HG02870 (cell line): Measurements from ENCODE around the gene STAC3.

Experiments
- ATAC-seq: cut with Tn5 transposase; IDR thresholded peaks from one replicate; pipeline ENCODE4 v1.9.1; 2021; ENCODE audit warnings: mild to moderate bottlenecking, moderate library complexity; ENCODE audit not compliant: unreplicated experiment

Gene STAC3

DNA sequence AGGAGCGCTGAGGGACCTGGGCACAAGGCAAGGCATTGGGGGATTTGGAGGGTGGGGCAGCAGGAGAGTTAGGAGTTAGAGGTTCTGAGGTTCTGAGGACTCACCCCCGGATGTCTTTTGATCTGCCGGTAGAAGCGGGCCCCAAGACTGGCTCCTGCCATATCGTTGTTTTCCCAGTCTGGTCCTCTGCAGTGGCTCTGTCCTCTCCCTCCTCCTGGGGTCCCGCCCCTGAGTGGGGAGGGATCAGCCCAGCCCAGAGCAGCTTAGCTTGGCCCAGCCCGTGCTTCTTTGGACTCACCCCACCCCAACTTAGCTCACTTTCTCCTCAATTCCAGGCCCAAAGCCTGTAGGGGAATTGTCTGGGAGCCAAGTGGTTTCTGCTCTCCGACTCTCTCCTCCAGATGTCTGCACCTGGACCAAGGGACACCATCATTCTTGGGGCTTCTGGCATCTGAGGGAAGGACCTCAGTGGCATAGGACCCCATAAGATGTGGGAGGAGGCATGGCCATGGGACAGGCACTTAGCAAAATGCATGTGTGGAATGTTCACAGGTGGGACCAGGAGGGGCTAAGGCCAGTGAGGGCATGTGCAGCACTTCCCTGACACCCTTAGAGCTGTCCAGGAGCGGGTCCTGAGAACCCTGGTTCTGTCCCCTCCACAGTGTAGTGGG is 13.9 kb downstream of the STAC3 start:
- no peak for ATAC-seq

DNA sequence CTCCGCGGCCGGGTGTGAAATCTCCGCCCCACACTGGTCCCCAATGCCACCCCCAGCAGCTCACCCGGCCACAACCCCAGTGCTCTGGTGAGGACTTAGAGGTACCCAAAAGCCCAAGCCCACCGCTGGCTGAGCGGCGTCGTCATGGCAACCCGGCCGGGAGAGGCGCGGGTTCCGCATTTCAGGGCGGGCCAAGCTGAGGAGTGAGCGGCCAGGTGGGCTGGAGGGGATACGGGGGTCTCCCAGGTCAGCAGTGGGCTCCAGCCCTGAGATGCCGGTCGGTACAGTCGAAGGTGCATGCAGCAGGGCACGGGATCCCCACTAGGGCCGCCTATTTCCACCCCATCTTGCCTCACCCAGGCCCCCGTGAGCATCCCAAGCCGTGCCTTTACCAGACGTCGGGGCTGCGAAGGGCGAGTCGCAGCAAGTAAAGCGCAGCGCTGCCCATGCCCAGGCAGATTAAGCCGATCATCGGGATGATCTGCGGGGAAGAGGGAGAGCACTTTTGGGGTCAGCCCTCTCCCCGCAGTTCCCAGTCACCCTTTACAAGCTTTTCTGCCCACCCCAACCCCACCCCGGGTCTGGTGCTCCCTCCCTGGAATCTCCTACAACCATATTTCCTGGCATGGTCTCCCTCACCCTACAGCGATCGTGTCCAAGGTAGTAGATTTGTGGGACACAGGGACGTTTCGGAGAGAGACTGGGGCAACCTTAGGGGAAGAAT is 14.6 kb downstream of the STAC3 start:
- no peak for ATAC-seq

DNA sequence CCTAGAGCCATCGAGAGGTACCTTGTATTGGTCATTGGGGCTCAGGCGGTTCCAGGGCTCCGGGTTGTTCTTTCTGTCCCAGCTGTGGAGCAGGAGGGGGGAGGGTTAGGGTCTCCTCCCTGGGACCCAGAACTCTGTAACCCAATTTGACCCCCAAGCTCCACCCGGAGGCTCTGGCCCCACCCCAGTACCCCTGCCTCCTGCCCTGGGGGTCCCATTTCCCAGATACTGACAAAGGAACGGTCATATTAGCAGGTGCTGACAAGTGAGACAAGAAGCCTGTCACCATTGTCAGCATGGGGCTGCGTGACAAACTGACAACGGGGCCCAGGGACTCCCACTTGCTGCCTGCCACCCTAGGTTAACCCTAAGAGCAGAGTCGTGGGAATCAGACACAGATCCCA is 15.3 kb downstream of the STAC3 start:
- ATAC-seq, result no peak

DNA sequence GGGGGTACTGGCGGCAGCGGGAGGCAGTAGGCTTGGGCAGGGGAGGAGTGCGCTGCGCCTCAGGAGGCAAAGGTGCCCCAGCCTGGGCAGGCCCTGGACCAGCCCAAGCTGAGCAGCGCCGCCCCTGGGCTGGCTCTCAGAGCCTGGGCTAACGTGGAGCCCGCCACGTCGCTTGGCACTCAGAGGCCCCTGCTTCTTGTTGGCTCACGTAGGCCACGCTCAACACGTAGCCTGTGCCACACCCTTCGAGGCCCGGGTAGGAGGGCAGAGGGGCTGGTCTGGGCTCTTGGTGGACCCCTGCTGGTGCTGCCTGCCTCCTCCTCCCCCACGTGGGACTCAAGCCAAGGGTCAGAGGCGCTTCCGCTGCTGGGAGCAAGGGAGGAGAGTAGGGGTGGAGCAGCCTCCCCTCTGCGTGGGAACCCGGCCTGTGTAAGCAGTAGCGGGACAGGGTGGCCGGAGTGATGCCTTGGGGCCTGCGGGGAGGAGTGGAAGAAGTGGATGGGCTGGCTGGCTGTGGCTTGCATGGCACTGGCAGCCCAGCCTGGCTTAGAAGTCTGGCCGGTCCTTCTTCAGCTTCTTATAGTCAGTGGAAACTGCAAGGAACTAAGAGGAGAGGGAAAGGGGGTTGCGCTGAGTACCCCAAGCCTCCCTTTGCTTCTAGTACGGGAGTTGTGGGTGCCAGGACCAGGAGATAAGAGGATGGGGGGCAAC is 15.8 kb downstream of the STAC3 start:
- ATAC-seq, result no peak

DNA sequence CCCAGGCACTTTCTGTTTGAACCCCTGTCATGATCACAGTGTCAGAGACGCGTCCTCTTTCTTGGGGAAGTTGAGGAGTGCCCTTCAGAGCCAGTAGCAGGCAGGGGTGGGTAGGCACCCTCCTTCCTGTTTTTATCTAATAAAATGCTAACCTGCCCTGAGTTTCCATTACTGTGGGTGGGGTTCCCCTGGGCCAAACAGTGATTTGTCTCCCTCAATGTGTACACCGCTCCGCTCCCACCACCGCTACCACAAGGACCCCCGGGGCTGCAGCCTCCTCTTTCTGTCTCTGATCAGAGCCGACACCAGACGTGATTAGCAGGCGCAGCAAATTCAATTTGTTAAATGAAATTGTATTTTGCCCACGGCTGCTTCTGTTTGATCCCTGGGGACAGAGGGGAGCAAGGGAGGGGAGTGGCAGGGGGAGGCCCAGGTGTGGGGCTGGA is 16.4 kb downstream of the STAC3 start:
- ATAC-seq, result no peak

DNA sequence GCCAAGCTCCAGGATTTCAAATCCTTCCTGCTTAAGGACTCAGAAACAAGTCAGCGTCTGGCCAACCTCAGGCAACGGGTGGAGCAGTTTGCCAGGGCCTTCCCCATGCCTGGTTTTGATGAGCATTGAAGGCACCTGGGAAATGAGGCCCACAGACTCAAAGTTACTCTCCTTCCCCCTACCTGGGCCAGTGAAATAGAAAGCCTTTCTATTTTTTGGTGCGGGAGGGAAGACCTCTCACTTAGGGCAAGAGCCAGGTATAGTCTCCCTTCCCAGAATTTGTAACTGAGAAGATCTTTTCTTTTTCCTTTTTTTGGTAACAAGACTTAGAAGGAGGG is 16.8 kb downstream of the STAC3 start:
- ATAC-seq, result no peak

DNA sequence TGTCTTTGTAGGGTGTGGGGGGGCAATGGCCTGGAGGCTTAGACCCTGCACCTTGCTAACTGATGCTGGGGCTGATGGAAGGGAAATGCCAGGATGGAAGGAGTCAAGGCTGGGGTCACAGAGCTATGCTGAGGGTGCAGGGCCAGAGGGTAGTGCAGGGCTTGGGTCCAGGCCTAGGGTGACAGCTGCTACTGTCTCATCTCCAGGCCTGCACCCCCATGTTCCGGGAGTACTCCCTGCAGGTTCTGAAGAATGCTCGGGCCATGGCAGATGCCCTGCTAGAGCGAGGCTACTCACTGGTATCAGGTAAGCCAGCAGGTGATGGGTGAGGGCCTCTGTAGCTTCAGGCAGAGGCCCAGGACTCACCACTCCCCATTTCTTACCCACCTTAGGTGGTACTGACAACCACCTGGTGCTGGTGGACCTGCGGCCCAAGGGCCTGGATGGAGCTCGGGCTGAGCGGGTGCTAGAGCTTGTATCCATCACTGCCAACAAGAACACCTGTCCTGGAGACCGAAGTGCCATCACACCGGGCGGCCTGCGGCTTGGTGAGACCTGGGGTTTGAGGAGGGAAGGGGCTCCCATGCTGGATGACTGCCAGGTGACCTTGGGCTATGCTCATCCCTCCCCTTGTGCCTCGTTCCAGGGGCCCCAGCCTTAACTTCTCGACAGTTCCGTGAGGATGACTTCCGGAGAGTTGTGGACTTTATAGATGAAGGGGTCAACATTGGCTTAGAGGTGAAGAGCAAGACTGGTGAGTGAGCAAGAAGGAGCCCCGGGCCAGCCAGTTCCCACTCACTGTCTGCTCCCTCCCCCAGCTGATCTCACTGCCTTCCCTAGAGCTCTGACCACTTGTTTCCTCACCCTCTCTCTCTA is 17.4 kb downstream of the STAC3 start:
- no peak for ATAC-seq

DNA sequence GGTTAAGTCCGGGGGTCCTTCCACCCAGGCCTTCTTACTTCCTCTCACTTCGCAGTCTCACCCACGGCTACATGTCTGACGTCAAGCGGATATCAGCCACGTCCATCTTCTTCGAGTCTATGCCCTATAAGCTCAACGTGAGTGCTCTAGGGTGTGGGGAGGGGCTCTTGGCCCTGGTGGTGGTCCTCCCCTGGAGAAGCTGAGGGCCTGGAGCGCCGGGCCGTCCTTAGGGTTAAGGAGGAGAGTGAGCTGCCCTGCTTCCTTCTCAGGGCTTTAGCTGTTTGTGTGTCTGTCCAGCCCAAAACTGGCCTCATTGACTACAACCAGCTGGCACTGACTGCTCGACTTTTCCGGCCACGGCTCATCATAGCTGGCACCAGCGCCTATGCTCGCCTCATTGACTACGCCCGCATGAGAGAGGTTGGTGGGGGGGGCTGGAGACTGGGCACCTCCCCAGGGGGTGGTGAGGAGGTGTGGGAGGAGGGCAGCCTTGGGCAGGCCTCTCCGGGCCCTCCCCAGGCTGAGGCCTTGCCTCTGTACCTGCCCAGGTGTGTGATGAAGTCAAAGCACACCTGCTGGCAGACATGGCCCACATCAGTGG is 18.7 kb downstream of the STAC3 start:
- ATAC-seq, result no peak

DNA sequence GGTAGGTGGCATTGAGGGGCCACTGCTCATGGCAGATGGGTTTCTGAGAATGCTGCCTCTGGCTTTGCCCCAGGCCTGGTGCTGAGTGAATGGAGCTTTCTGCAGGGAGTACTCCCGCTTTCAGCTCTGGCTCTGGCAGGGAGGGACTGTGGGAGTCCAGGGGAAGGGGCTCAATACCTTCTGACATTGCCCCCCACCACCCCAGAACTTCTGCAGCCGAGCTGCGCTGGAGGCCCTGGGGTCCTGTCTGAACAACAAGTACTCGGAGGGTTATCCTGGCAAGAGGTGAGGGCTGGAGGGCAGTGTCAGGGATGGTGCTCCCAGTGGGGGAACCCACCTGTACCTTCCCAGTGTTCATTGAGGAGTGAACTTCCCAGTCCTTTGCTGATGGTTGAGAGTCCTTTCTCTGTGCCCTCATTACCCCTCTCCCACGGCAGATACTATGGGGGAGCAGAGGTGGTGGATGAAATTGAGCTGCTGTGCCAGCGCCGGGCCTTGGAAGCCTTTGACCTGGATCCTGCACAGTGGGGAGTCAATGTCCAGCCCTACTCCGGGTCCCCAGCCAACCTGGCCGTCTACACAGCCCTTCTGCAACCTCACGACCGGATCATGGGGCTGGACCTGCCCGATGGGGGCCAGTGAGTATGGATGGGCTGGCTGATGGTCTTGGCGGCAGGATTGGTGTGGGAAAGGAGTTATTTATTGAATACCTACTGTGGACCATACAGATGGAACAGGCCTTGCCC is 19.5 kb downstream of the STAC3 start:
- no peak for ATAC-seq

DNA sequence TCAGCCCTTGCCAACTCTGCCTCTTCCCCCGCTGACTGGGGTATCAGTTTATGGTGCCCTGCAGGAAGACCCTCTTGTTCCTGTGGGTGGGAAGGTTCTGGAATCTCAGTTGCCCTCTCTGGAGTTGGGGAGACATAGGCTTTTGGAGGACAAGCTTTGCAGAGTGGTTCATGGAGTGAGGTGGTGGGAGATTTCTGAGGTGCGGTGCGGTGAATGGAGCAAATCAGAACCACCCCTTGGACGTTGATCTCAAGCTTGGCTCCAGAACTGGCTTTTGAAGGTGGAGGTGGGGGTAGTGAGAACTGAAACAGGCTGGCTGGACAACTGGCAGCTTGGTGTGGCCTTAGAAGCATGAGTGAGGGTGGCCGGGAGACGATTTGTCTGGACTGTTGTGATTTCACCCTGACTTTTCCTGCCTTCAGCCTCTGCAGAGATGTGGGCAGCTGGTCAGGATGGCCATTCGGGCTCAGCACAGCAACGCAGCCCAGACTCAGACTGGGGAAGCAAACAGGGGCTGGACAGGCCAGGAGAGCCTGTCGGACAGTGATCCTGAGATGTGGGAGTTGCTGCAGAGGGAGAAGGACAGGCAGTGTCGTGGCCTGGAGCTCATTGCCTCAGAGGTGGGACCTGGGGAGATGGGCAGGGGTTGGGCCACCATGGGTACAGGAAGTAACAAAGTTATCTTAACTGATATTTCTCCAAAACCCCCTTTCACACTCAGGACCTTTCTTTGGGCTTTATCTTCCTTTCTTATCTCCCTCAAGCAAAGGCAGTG is 20.4 kb downstream of the STAC3 start:
- ATAC-seq, result no peak

DNA sequence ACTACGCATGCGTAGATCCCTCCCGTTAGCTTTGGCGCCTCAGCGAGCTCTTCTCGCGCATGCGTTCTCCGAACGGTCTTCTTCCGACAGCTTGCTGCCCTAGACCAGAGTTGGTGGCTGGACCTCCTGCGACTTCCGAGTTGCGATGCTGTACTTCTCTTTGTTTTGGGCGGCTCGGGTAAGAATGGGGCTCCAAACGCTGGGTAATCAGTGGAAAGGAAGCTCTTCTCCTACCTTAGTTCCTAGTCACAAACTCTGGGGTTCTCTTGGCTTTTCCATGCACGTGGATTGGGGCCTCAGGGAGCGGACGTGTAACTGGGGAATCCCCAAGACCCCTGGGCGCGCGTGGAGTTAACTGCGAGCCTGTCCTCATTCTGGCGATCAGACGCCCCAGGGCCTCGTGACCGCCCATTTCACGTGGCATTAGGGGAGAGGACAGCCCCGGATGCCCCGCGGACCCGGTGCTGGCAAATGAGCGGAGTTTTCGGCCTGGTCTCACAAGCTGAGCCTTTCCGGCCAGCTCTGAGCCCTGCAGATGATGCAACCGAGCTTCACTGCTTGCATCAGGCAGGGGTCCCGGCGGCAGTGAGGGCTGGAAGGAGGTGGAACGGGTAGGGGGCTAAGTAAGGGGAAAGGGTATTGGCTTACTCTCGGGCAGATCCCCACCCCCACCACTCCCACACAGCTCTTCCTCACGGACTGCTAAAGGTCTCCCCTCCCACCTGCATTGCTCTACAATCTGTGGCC is 21.2 kb downstream of the STAC3 start, which contains the start of gene SHMT2:
SHMT2 (plus strand) TSS at position 78 of the 747 bp plus-strand sequence; CDS start at position 146, 68 bp downstream.
- peak; percentile 56 for ATAC-seq

DNA sequence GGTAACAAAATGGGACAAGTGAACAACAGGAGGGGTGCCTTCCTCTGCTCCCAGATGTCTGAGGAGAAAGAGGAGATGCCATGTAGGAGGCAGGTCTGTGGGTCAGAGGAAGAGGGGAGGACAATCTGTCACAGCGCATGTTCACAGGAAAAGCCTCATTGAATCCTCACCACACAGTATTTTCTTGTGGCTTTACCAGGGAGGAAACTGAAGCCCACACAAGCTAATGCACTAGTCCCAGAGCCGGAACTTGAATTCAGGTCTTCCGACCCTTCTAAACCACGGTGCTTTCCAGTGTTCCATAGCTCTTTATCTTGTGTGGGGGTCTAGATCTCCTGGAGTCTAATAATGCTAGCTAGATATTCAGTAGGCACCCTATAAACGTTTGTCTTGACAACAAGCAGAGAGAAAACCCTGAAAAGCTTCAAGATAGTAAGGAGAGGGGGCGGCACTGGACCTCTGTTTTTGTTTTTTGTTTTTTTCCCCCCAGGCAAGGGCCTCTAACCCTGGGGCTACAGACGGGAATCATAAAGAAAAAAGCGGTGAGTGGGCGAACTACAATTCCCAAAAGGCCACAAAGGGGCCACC is 21.8 kb downstream of the STAC3 start:
- ATAC-seq, result peak; percentile 13

DNA sequence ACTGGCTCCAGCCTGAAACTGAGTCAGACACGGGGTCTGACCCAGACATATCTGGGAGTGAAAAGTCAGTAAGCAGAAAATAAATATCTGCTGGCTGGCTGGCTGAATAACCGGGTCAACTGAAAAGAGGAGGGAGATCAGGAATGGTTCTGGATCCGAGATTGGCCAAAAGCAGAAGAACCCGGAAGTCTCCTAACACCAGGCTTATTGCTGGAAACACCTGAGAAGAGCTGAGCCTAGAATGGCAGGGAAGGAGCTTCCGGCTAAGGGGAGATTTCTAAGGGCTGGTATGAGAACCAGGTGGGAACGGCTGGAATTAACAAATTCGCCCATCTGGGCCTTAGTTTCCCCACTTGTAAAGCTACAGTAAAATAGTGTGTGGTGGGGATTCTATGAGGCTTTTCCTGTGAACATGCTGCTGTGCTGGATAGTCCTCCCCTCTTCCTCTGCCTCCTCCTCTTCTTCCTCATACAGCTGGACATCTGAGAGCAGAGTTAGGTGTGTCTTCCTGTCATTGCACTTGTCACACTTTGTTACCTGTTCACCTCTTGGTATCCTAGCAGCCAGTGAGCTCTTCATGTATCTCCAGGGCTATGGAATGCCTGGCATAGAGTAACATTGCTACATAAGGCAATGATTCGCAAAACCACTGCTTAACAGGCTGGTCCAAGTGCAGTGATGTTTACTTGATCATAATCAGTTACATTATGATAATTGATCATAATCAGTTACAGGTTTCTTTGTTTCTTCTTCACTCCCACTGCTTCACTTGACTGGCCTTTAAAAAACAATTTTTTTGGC is 23.5 kb downstream of the STAC3 start:
- ATAC-seq, result no peak

DNA sequence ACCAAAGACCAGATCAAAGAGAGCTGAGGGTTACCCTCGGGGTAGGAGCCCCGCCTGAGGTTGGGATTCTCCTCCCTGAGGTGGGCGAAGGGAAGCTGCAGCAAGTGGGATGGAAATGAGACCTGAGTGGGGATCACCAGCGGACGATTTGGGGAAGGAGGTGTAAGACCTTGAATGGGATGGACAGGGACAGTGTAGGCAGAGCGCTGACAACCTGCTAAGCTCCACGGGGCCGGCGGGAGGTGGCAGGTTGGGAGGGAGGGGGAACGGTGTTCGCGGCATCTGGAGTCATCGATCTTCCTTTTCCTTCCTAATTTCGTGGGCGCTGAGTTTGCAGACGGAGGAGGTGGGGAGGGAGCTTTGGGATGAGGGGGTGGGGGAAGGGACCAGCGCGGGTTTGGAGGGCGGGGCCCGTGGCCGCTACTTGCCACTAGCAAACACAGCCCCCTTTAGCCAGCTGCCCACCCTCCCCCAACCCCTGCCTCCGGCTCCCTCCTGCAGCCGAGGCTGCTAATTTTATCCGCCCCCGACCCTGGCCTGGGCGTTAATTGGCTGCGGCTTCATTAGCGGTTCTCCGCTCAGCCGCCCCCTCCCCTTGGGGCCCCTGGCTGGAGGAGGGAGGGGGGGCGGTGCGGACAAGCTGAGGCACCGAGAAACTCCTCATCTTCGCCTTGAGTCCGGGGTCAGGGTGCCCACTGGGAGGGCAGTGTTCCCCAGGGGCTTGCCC is 24.2 kb downstream of the STAC3 start:
- ATAC-seq, result no peak

DNA sequence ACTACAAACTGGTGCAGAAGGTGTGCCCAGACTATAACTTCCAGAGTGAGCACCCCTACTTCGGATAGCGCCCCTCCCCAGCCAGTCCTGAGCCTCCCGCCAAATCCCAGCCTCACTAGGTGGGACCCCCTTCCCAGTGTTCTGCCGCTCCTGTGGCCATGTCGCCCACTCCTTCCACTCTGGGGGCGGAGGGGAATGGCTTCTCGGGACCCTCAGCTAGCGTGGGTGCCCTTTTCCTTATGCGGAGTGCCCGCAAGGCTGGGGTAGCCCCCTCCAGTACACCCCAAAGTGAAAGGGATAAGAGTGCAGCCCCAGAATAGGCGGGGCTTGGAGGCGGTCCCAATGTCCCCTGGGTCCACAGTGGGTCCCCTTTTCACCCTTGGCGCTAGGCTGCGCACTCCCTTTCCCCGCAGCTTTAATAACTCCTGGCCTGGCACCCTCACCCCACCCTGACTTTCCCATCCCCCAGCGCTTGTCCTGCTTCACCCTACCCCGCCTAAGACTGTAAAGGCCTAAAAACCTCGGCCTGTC is 25.2 kb downstream of the STAC3 start:
- no peak for ATAC-seq

DNA sequence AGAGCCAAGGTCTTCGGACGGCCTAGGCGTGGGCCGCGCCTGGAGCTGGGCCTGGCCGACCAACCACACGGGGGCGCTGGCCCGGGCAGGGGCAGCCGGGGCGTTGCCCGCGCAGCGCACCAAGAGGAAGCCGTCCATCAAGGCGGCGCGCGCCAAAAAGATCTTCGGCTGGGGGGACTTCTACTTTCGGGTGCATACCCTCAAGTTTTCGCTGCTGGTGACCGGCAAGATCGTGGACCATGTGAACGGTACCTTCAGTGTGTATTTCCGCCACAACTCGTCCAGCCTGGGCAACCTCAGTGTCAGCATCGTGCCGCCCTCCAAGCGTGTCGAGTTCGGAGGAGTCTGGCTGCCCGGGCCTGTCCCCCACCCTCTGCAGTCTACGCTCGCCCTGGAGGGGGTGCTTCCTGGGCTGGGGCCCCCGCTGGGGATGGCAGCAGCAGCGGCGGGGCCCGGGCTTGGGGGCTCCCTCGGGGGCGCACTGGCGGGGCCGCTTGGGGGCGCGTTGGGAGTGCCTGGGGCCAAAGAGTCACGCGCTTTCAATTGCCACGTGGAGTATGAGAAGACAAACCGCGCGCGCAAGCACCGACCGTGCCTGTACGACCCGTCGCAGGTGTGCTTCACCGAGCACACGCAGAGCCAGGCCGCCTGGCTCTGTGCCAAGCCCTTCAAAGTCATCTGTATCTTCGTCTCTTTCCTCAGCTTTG is 25.9 kb downstream of the STAC3 start:
- no peak for ATAC-seq
